ENCODE data around the gene YJEFN3. TPM values are rescaled to one million over a fixed set of nuclear protein-coding genes. Genes with fewer than 3 reads are reported as not detected.

YJEFN3 gene
- total and polyA plus RNA-seq, 10 of the 15 experiments (the other 5 are each of a cell fraction or from before 2014, with no cell fraction given), result 0.05 to 6.9 (median 3.5) TPM

DNA sequence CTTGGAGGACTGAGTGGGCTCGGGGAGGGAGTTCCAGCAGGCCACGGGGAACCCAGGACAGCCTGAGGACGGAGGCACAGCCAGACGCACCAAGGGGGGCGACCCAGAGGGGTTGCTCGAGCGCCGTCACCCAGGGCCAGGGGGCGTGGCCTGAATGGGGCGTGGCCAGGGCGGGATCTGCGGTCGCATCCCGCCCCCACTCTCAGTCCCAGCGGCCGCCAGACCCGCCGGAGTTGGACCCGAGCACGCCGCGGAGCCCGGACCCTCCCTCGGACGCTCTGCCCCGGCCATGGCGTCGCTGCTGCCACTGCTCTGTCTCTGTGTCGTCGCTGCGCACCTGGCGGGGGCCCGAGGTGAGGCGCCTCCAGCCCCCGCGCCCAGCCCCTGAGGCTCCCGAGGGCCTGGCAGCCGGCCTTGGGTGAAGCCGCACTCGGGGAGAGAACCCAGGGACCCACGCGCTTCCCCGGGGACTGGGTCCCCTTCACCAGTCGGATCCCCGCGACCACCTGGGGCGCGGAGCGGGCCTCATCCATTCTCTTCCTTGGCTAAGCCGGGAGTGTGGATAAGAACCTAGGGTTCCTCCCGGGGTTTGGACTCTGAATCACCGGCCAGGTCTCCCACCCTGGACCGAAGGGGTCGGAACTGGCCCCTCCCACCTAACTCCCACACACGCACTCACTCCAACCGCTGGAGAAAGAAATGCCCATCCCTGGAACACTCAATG is 9.5 kb downstream of the YJEFN3 start, which contains the start of gene CILP2 (continued):
- no peak for TF ChIP-seq ZSCAN29 (IDR thresholded peaks at IDR 0.05)

DNA sequence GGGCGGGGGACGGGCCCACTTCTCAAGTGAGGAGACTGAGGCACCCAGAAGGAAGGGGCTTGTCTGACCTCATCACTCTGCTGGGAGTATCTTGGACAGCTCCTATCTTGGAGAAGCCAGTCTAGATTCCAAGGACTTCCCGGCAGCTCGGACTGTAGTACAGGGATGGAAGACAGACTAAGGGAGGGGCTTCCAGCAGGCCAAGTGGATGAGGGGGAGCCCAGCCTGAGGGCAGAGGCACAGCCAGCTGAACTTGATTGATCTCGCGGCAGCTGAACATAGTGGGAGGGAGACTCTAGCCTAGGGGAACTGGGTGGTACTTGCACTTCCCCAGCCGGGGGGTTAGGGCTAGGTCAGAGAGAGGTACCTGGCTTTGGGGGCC is 10.1 kb downstream of the YJEFN3 start:
- no peaks in the 10 kb centered on the region for H3K36me3 ChIP-seq (ENCODE audit: control insufficient read depth in 2 of 2, insufficient read depth in 2 of 2, low read length in 1 of 2)
- no peaks in the 10 kb centered on the region for H3K79me2 ChIP-seq (ENCODE audit: control insufficient read depth, insufficient read depth, low read length)
- BruUV-seq (replicated peaks), result no TSS peak
- H4K20me1 ChIP-seq (ENCODE audit: control insufficient read depth, insufficient read depth), result no peaks in the 10 kb centered on the region
- no peak for DNase-seq (ENCODE audit: low read depth, low spot score)
- no peak overlapping the region for H3K9ac ChIP-seq (ENCODE audit: control insufficient read depth, insufficient read depth, low read length)
- intact Hi-C loops (cut with micrococcal nuclease; ENCODE audit: unreplicated experiment), result no loop called here
- H2AFZ ChIP-seq (ENCODE audit: control insufficient read depth, low read depth, low read length), result no peak overlapping the region
- WGBS (ENCODE audit: insufficient coverage, insufficient replicate concordance, low lambda C conversion rate, missing lambda C conversion rate), result 42% methylated on average over 7 of the region's 7 CpGs
- H3K4me3 ChIP-seq, result no peak overlapping the region
- peaks cover 3% of the 10 kb centered on the region for H3K4me1 ChIP-seq (ENCODE audit: control insufficient read depth, insufficient read depth, low read length)
- CTCF ChIA-PET, result interaction anchor here (0.7 to 1.7 kb wide), 2 partner anchors 15 to 21 kb away, joined by 3 to 5 read pairs; no protein-coding TSS in a partner anchor
- SMC1A ChIA-PET (ENCODE audit: uncharacterized antibody, unreplicated experiment), result no interaction called here
- FAIRE-seq, result no peak
- no peaks in the 10 kb centered on the region; the same call in 2 of the 3 replicates for H3K9me3 ChIP-seq (replicated peaks; ENCODE audit: control insufficient read depth, insufficient read depth, low read length)
- POLR2A ChIA-PET, result no interaction called here
- H3K4me2 ChIP-seq (ENCODE audit: control insufficient read depth, insufficient read depth), result no peak overlapping the region
- peaks cover 0 to 3% of the 10 kb centered on the region in 2 experiments; a peak in 1 of 4 replicates for H3K27me3 ChIP-seq (replicated peaks in 1 of 2; ENCODE audit: control insufficient read depth in 2 of 2, insufficient read depth in 2 of 2, low read length in 1 of 2)
- in situ Hi-C loops (cut with MboI), result loop anchor here (25.0 kb wide), 4 partner anchors 874 to 1499 kb away; partner anchors contain the start of genes ZNF66 and ZNF737
- RAD21 ChIA-PET (ENCODE audit: unreplicated experiment), result interaction anchor here (0.9 kb wide), 1 partner anchor 9 kb away, joined by 5 read pairs; no protein-coding TSS in a partner anchor
- TF ChIP-seq, protein P1, sequence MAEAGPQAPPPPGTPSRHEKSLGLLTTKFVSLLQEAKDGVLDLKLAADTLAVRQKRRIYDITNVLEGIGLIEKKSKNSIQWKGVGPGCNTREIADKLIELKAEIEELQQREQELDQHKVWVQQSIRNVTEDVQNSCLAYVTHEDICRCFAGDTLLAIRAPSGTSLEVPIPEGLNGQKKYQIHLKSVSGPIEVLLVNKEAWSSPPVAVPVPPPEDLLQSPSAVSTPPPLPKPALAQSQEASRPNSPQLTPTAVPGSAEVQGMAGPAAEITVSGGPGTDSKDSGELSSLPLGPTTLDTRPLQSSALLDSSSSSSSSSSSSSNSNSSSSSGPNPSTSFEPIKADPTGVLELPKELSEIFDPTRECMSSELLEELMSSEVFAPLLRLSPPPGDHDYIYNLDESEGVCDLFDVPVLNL (IDR thresholded peaks at IDR 0.05; ENCODE audit: low read depth, low read length), result no peak
- TF ChIP-seq SMAD1 (IDR thresholded peaks at IDR 0.05; ENCODE audit: low read depth, partially characterized antibody) (no peak), ZNF207 (IDR thresholded peaks at IDR 0.05; ENCODE audit: borderline replicate concordance) (no peak), RBBP5 (conservative IDR thresholded peaks at IDR 0.05) (no peak), NFYA (IDR thresholded peaks at IDR 0.05; ENCODE audit: borderline replicate concordance, low read depth, low read length) (no peak), ZNF384 (IDR thresholded peaks at IDR 0.05; ENCODE audit: borderline replicate concordance, low read depth, low read length) (no peak), CBFB (IDR thresholded peaks at IDR 0.05; ENCODE audit: low read depth) (no peak), TAF1 (IDR thresholded peaks at IDR 0.05; ENCODE audit: borderline replicate concordance, low read depth, low read length) (no peak), PAX5 (IDR thresholded peaks at IDR 0.05; ENCODE audit: borderline replicate concordance, low read depth, low read length) (no peak), SMARCA5 (IDR thresholded peaks at IDR 0.05) (no peak), HDAC2 (IDR thresholded peaks at IDR 0.05) (no peak), HCFC1 (IDR thresholded peaks at IDR 0.05; ENCODE audit: low read length) (no peak), TBL1XR1 (IDR thresholded peaks at IDR 0.05; ENCODE audit: low read depth, low read length) (no peak), SIN3A (IDR thresholded peaks at IDR 0.05; ENCODE audit: low read depth, low read length) (no peak), NBN (IDR thresholded peaks at IDR 0.05) (no peak), BRCA1 (IDR thresholded peaks at IDR 0.05; ENCODE audit: low read depth, low read length) (no peak), PAX8 (IDR thresholded peaks at IDR 0.05) (no peak), POU2F2 (IDR thresholded peaks at IDR 0.05; ENCODE audit: borderline replicate concordance, low read depth, low read length) (no peak), NFIC (IDR thresholded peaks at IDR 0.05; ENCODE audit: low read depth, low read length) (no peak)
- TF ChIP-seq, protein P2, sequence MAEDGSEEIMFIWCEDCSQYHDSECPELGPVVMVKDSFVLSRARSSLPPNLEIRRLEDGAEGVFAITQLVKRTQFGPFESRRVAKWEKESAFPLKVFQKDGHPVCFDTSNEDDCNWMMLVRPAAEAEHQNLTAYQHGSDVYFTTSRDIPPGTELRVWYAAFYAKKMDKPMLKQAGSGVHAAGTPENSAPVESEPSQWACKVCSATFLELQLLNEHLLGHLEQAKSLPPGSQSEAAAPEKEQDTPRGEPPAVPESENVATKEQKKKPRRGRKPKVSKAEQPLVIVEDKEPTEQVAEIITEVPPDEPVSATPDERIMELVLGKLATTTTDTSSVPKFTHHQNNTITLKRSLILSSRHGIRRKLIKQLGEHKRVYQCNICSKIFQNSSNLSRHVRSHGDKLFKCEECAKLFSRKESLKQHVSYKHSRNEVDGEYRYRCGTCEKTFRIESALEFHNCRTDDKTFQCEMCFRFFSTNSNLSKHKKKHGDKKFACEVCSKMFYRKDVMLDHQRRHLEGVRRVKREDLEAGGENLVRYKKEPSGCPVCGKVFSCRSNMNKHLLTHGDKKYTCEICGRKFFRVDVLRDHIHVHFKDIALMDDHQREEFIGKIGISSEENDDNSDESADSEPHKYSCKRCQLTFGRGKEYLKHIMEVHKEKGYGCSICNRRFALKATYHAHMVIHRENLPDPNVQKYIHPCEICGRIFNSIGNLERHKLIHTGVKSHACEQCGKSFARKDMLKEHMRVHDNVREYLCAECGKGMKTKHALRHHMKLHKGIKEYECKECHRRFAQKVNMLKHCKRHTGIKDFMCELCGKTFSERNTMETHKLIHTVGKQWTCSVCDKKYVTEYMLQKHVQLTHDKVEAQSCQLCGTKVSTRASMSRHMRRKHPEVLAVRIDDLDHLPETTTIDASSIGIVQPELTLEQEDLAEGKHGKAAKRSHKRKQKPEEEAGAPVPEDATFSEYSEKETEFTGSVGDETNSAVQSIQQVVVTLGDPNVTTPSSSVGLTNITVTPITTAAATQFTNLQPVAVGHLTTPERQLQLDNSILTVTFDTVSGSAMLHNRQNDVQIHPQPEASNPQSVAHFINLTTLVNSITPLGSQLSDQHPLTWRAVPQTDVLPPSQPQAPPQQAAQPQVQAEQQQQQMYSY (CRISPR knock-in tag; IDR thresholded peaks at IDR 0.05), result no peak
- no peak overlapping the region for H3K27ac ChIP-seq (ENCODE audit: control insufficient read depth, insufficient read depth)
- ATAC-seq, result no peak

Measured in GM12878 (cell line).